ENCODE measurements around the gene U2SURP.

DNA sequence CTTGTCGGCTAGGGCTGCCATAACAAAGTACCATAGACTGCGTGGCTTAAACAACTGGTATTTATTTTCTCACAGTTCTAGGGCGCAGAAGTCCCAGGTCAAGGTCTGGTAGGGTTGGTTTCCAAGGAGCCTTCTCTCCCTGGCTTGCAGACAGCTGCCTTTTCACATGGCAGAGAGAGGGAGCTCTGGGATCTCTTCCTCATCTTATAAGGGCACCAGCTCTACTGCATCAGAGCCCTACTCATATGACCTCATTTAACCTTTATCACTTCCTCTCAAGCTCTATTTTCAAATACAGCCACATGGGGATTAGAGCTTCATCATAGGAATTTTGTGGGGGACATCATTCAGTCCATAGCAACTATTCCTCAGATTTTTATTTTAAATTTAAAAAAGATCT, 20.3 kb upstream of the U2SURP start:
- no peak for TF ChIP-seq CTCF (IDR thresholded peaks at IDR 0.05)
- no peak for TF ChIP-seq POLR2A (IDR thresholded peaks at IDR 0.05)
- TF ChIP-seq POLR2AphosphoS5 (IDR thresholded peaks at IDR 0.05) = no peak
- TF ChIP-seq EP300 (IDR thresholded peaks at IDR 0.05) = no peak

All from upper lobe of left lung (tissue), 4 donors.